Pancreas (tissue), 10 donors: ENCODE results near the gene LUC7L2. TPM values are rescaled to one million over a fixed set of nuclear protein-coding genes. Genes with fewer than 3 reads are reported as not detected.
"Not testable (repeated sequence)": the region's sequence is repeated elsewhere in the genome, so short reads cannot be mapped to it uniquely, and the experiment has no call there.

ENCODE experiments used
- ATAC-seq, 4 donors: fragments of 200-7000 bp; cut with Tn5 transposase; one replicate each; pipeline versions ENCODE4 v1.8.0 to v1.9.1; 2020; ENCODE audit warnings: mild to moderate bottlenecking in 4 of 4, moderate library complexity in 4 of 4
- DNase-seq, 6 donors: peaks; one replicate each; pipeline ENCODE4 v3.0.0-alpha.2; 2020
- FAIRE-seq: peaks from 2 replicates; lab custom pipeline; 2012; peaks lifted over from hg19 to GRCh38; lab: Jason Lieb, UNC
- H3K27ac ChIP-seq, 4 donors: fragments of 200-600 bp; sonication (generic); 1 replicate in 3 of 4; 2 replicates in 1 of 4; pipeline versions ENCODE4 v1.5.0 to v1.8.0; 2020
- H3K27me3 ChIP-seq, 4 donors: fragments of 200-600 bp; one replicate each; pipeline ENCODE4 v1.8.0; 2021
- H3K36me3 ChIP-seq, 3 donors: fragments of 200-600 bp; sonication (generic) in 1 of 3; one replicate each; pipeline versions ENCODE4 v1.5.0 to v1.8.0; 2020 to 2021
- H3K4me1 ChIP-seq, 3 donors: fragments of 200-600 bp; one replicate each; pipeline ENCODE4 v1.8.0; 2021
- H3K4me3 ChIP-seq, 4 donors: fragments of 200-600 bp; sonication (generic) in 2 of 4; one replicate each; pipeline versions ENCODE4 v1.5.0 to v1.8.0; 2020 to 2021
- H3K9me3 ChIP-seq, 4 donors: fragments of 200-600 bp; one replicate each; pipeline ENCODE4 v1.8.0; 2021
- CTCF ChIP-seq, 4 donors: fragments of 200-600 bp; sonication (generic) in 3 of 4; IDR thresholded peaks; one replicate each; pipeline versions ENCODE4 v1.5.0 to v1.8.0; 2021; ENCODE audit warnings: antibody characterized with exemption in 4 of 4
- WGBS, 2 donors: extraction: QIAGEN DNeasy Blood & Tissue Kit; methylation state at CpG; one replicate each; pipeline ENCODE4 v1.1.7; 2013; 5-methylcytosine and 5-hydroxymethylcytosine counted together
- intact Hi-C, 3 donors: fragments of 100-400 bp; cut with DNase I; formaldehyde crosslinking; loops; one replicate each; pipeline versions ENCODE4 v1.11.1 to v1.14.2; 2022
- polyA plus RNA-seq, 2 donors: library from polyadenylated mRNA; stranded (reverse); fragments of 200-250 nt; gene quantifications; one replicate each; pipeline ENCODE4 v1.2.3, GENCODE V29; 2013
- total RNA-seq, 6 donors: library from RNA; stranded (reverse); fragmentation: NEBNext Ultra II Directional in 4 of 6; extraction: Animal tissue kit (Norgen Biotek cat#: 25700) in 4 of 6; gene quantifications; one replicate each; pipeline versions ENCODE4 v1.2.1 to v1.2.4, GENCODE V29; 2021 to 2023
- donor health status: healthy with polysubstance abuse.
- donor health status: DM: no; HTN: no; CAD: no; lungs with moderate emphysema.
- donor health status: DM: no; HTN: no; CAD: no.
- donor health status: control.
- donor health status: control.
- donor health status: Bipolar disorder and iron deficiency.
- donor health status: DM: yes; HTN: yes; CAD: no.
- donor health status: DM: no; HTN: no; CAD: no.
- donor health status: DM: no; HTN: no; CAD: no.
- donor health status: DM: yes; HTN: yes; CAD: no.

LUC7L2 gene
- total and polyA plus RNA-seq, 8 donors, result 30.0 to 71.1 (median 39.2) TPM

GRCh38 chr7:139421123-139421522 is 61.4 kb downstream of the LUC7L2 start:
- Histone ChIP-seq H3K36me3 (peaks cover 0 to 38% (median 11%) of the 10 kb centered on the region in 3 donors), H3K9me3 (no peaks in the 10 kb centered on the region), H3K27me3 (no peaks in the 10 kb centered on the region), H3K27ac (no peak overlapping the region), H3K4me3 (no peak overlapping the region), H3K4me1 (no peaks in the 10 kb centered on the region)
- WGBS, 2 donors, result 0 to 33% methylated on average over 1 of the region's 1 CpG
- no peak for TF ChIP-seq CTCF (IDR thresholded peaks at IDR 0.05)
- intact Hi-C loops, result no loop called here
- no peak for FAIRE-seq
- no peak for DNase-seq
- no peak for ATAC-seq

- no peak for TF ChIP-seq CTCF (IDR thresholded peaks at IDR 0.05)
- WGBS, 2 donors, result 81 to 88% methylated on average over 7 of the region's 7 CpGs
- FAIRE-seq, result no peak
Measured at GRCh38 chr7:139422126-139422525, 62.4 kb downstream of the LUC7L2 start.

GRCh38 chr7:139423091-139423490 is 63.4 kb downstream of the LUC7L2 start:
- ATAC-seq (no peak), FAIRE-seq (no peak), DNase-seq (no peak)
- 91 to 92% methylated on average over 4 of the region's 4 CpGs for WGBS, 2 donors
- no peak overlapping the region for H3K27ac ChIP-seq
- intact Hi-C loops, result no loop called here
- no peaks in the 10 kb centered on the region for H3K4me1 ChIP-seq
- TF ChIP-seq CTCF (IDR thresholded peaks at IDR 0.05), result no peak
- no peaks in the 10 kb centered on the region for H3K9me3 ChIP-seq
- peaks cover 0 to 29% (median 0%) of the 10 kb centered on the region in 3 donors for H3K36me3 ChIP-seq
- no peaks in the 10 kb centered on the region for H3K27me3 ChIP-seq
- no peak overlapping the region for H3K4me3 ChIP-seq

More at GRCh38 chr7:139422126-139422525, 62.4 kb downstream of the LUC7L2 start:
- intact Hi-C loops, result no loop called here
- no peaks in the 10 kb centered on the region for H3K27me3 ChIP-seq
- no peaks in the 10 kb centered on the region for H3K4me1 ChIP-seq
- H3K27ac ChIP-seq, result no peak overlapping the region
- DNase-seq (no peak), ATAC-seq (peak in 1 of 4 donors; percentile 11)
- H3K36me3 ChIP-seq, result peaks cover 0 to 35% (median 7%) of the 10 kb centered on the region in 3 donors
- H3K4me3 ChIP-seq, result no peak overlapping the region
- no peaks in the 10 kb centered on the region for H3K9me3 ChIP-seq

- Histone ChIP-seq H3K9me3 (no peaks in the 10 kb centered on the region), H3K4me1 (no peaks in the 10 kb centered on the region), H3K27ac (no peak overlapping the region), H3K4me3 (no peak overlapping the region), H3K36me3 (peaks cover 0 to 20% (median 0%) of the 10 kb centered on the region in 3 donors), H3K27me3 (no peaks in the 10 kb centered on the region)
- FAIRE-seq, result no peak
- intact Hi-C loops, result no loop called here
- no peak for ATAC-seq
- TF ChIP-seq CTCF (IDR thresholded peaks at IDR 0.05), result no peak
- WGBS, 2 donors, result 74 to 83% methylated on average over 4 of the region's 4 CpGs
- no peak for DNase-seq
Measured at GRCh38 chr7:139424004-139424403, 64.3 kb downstream of the LUC7L2 start.

GRCh38 chr7:139425701-139426100 is 66.0 kb downstream of the LUC7L2 start:
- ATAC-seq, H3K36me3 ChIP-seq, H3K4me1 ChIP-seq, intact Hi-C loops, DNase-seq, H3K27me3 ChIP-seq, FAIRE-seq, H3K27ac ChIP-seq, H3K9me3 ChIP-seq, H3K4me3 ChIP-seq: not testable (repeated sequence)
- WGBS, 2 donors, result 93 to 96% methylated on average over 9 to 10 of the region's 10 CpGs
